Keratinocyte (primary cell): ENCODE results near the gene DST. TPM values are rescaled to one million over a fixed set of nuclear protein-coding genes. Genes with fewer than 3 reads are reported as not detected.

Source experiments
- DNase-seq: peaks from one replicate; pipeline ENCODE4 v3.0.0-alpha.2; 2011; ENCODE audit warnings: low read depth, missing footprints, low spot score
- FAIRE-seq: peaks from 2 replicates; lab custom pipeline; 2011; peaks lifted over from hg19 to GRCh38; lab: Jason Lieb, UNC
- H2AFZ ChIP-seq: 2 replicates; pipeline ENCODE4 v1.6.0; 2012; ENCODE audit warnings: low read length, control low read depth, inconsistent platforms; ENCODE audit not compliant: control insufficient read depth
- H3K27ac ChIP-seq: 2 replicates; pipeline ENCODE4 v1.5.1; 2011; ENCODE audit warnings: low read length; ENCODE audit not compliant: control insufficient read depth, insufficient read depth
- H3K27me3 ChIP-seq: 3 replicates; pipeline ENCODE4 v1.6.0; 2011; ENCODE audit warnings: low read length; ENCODE audit not compliant: control insufficient read depth, insufficient read depth; ENCODE audit errors: extremely low read depth
- H3K36me3 ChIP-seq, 2 experiments: 2 replicates in 1 of 2; 3 replicates in 1 of 2; pipeline ENCODE4 v1.5.1; 2011; ENCODE audit warnings: low read length in 2 of 2, mild to moderate bottlenecking in 1 of 2; ENCODE audit not compliant: control insufficient read depth in 2 of 2, insufficient read depth in 2 of 2; ENCODE audit errors: extremely low read depth in 1 of 2
- H3K4me1 ChIP-seq: 3 replicates; pipeline ENCODE4 v1.5.1; 2011; ENCODE audit warnings: low read length; ENCODE audit not compliant: control insufficient read depth, insufficient read depth; ENCODE audit errors: extremely low read depth
- H3K4me2 ChIP-seq: 3 replicates; pipeline ENCODE4 v1.6.0; 2011; ENCODE audit warnings: low read depth, low read length; ENCODE audit not compliant: control insufficient read depth, insufficient read depth; ENCODE audit errors: extremely low read depth
- H3K4me3 ChIP-seq, 3 experiments: fragments of 200-600 bp in 1 of 3; sonication (generic) in 1 of 3; 2 replicates in 2 of 3; 3 replicates in 1 of 3; pipeline ENCODE4 v1.5.1; 2011 to 2016; ENCODE audit warnings: low read length in 3 of 3, mild to moderate bottlenecking in 3 of 3, control low read depth in 2 of 3, inconsistent platforms in 1 of 3, low read depth in 1 of 3, mixed read lengths in 1 of 3, mixed run types in 1 of 3, moderate library complexity in 1 of 3; ENCODE audit not compliant: control insufficient read depth in 2 of 3, insufficient read depth in 2 of 3; ENCODE audit errors: extremely low read depth in 1 of 3
- H3K79me2 ChIP-seq: 2 replicates; pipeline ENCODE4 v1.6.0; 2012; ENCODE audit warnings: low read length; ENCODE audit not compliant: control insufficient read depth, insufficient read depth
- H3K9ac ChIP-seq: 3 replicates; pipeline ENCODE4 v1.6.0; 2011; ENCODE audit warnings: low read length; ENCODE audit not compliant: control insufficient read depth, insufficient read depth; ENCODE audit errors: extremely low read depth
- H3K9me1 ChIP-seq: 3 replicates; pipeline ENCODE4 v1.6.0; 2011; ENCODE audit warnings: low read length; ENCODE audit not compliant: control insufficient read depth, insufficient read depth; ENCODE audit errors: extremely low read depth
- H3K9me3 ChIP-seq: 2 replicates; pipeline ENCODE4 v1.5.1; 2012; ENCODE audit warnings: low read depth, low read length; ENCODE audit not compliant: control insufficient read depth
- H4K20me1 ChIP-seq: 3 replicates; pipeline ENCODE4 v1.6.0; 2011; ENCODE audit warnings: low read length; ENCODE audit not compliant: control insufficient read depth, insufficient read depth; ENCODE audit errors: extremely low read depth
- EZH2 ChIP-seq: IDR thresholded peaks from one replicate; pipeline ENCODE4 v1.6.1; 2012; ENCODE audit warnings: inconsistent platforms, mild to moderate bottlenecking, low read length, moderate library complexity
- dilution Hi-C: fragments of 300-500 bp; cut with MboI; formaldehyde crosslinking; loops from one replicate; pipeline ENCODE4 v1.7.0; 2020; ENCODE audit warnings: low sequenced_read_pairs; ENCODE audit not compliant: extremely low pct_ligation_motif_present
- polyA plus RNA-seq, 5 experiments: library from polyadenylated mRNA; depleted of rRNA in 3 of 5; stranded (reverse) in 3 of 5; stranded (forward) in 1 of 5; unstranded in 1 of 5; fragments of >200 nt; gene quantifications; 1 replicate in 1 of 5; 2 replicates in 3 of 5; 3 replicates in 1 of 5; pipeline versions ENCODE4 v1.2.1 to v1.2.3, GENCODE V29; 2011 to 2012; ENCODE audit warnings: missing spikeins in 2 of 5, low read depth in 1 of 5, low replicate concordance in 1 of 5
- TF ChIP-seq, protein P1 (sequence below), 3 experiments: IDR thresholded peaks in 1 of 3; conservative IDR thresholded peaks in 1 of 3; optimal IDR thresholded peaks in 1 of 3; 2 replicates in 2 of 3; 3 replicates in 1 of 3; pipeline versions ENCODE3 to v1.5.1; 2011; ENCODE audit warnings: low read length in 3 of 3, mild to moderate bottlenecking in 3 of 3, moderate library complexity in 2 of 3, control low read depth in 1 of 3, inconsistent platforms in 1 of 3; ENCODE audit not compliant: insufficient read depth in 2 of 3; ENCODE audit errors: extremely low read depth in 1 of 3

Gene DST
- polyA plus RNA-seq, 1 donor (not counting 4 experiments of a cell fraction or from before 2014, with no cell fraction given) = 455 TPM

DNA sequence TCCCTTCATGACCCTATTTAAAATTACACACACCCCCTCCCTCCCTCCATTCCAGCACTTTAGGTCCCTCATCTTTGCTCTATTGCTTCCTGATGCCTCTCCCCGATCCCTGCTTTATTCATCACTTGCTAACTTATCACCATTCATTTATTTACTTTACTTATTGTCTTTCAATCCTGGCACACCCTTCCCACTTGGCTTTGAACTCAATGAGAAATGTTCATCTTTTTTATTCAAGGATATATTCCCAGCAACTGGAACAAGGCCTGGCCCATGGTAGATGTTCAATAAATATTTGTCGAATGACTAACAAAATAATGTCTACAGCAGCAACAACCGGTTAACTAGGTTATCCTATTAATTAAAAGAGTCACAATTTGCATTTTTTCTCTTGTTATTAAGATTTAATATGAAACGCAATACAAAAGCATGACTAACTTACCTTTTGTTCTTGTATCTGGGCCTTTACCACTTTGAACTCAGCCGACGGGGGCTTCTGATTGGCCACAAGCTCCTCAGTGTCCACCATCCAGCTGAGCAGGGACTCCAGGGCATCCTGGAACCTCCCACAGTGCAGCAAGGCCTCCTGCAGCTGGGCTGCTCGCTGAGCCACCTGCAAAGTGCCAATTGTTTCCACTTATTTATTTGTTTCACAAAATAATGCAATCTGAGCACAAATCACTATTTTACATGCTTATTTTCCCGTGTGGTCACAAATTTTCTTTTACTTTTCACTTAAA is 107.8 kb downstream of the DST start:
- Histone ChIP-seq H3K4me2 (no peak overlapping the region), H2AFZ (no peak overlapping the region), H3K9me3 (no peaks in the 10 kb centered on the region), H3K4me3 (no peak overlapping the region), H3K27ac (no peak overlapping the region), H3K27me3 (no peaks in the 10 kb centered on the region), H3K9me1 (no peaks in the 10 kb centered on the region), H4K20me1 (no peaks in the 10 kb centered on the region), H3K9ac (no peak overlapping the region), H3K79me2 (peaks cover 12% of the 10 kb centered on the region), H3K36me3 (peaks cover 16 to 27% of the 10 kb centered on the region in 2 experiments), H3K4me1 (peaks cover 18% of the 10 kb centered on the region)
- TF ChIP-seq, protein P1, sequence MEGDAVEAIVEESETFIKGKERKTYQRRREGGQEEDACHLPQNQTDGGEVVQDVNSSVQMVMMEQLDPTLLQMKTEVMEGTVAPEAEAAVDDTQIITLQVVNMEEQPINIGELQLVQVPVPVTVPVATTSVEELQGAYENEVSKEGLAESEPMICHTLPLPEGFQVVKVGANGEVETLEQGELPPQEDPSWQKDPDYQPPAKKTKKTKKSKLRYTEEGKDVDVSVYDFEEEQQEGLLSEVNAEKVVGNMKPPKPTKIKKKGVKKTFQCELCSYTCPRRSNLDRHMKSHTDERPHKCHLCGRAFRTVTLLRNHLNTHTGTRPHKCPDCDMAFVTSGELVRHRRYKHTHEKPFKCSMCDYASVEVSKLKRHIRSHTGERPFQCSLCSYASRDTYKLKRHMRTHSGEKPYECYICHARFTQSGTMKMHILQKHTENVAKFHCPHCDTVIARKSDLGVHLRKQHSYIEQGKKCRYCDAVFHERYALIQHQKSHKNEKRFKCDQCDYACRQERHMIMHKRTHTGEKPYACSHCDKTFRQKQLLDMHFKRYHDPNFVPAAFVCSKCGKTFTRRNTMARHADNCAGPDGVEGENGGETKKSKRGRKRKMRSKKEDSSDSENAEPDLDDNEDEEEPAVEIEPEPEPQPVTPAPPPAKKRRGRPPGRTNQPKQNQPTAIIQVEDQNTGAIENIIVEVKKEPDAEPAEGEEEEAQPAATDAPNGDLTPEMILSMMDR (optimal IDR thresholded peaks at IDR 0.05 in 1 of 3, IDR thresholded peaks at IDR 0.05 in 1 of 3, conservative IDR thresholded peaks at IDR 0.05 in 1 of 3; ENCODE audit: extremely low read depth in 1 of 3, insufficient read depth in 2 of 3, low read length in 3 of 3) = no peak
- DNase-seq (no peak), FAIRE-seq (no peak)
- dilution Hi-C loops = no loop called here

DNA sequence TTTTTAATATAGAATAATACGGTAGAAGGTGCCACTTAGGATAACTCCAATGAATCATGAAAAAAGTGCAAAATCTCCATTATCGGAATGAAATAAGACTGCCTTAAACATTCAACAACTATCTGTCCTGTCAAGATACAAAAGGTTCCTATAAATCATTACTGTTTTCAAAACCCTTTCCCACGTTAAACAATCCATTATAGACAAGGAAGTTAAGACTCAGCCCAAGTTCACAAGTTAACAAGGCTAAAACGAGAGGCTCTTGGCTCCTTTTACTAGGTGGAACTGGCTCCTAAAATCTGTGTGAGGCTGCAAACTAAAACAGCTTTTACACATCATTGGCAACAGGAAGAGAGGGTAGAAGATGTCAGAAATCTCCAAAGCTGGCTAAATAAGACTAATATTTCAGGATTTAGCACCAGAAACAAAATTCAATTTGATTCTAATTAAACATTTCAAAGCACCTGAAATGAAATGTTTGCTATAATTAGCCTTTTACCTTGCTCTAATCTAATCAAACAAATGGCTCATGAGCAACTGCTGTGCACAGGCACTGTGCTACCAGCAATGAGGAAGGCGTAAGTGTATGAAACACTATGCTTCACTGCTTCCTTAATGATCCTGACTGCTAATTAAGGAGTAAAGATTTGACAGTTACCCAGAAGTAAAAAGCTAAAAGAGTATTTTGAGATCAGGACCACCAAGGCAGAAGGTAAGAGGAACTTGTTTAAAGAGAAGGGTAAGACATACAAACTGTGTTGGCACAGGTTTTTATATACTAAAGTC is 109.7 kb downstream of the DST start:
- Histone ChIP-seq H3K4me1 (peaks cover 8% of the 10 kb centered on the region), H3K9me1 (no peaks in the 10 kb centered on the region), H4K20me1 (no peaks in the 10 kb centered on the region), H2AFZ (no peak overlapping the region), H3K9me3 (no peaks in the 10 kb centered on the region), H3K27me3 (no peaks in the 10 kb centered on the region), H3K4me2 (no peak overlapping the region), H3K79me2 (peaks cover 5% of the 10 kb centered on the region), H3K4me3 (no peak overlapping the region), H3K9ac (no peak overlapping the region), H3K36me3 (peaks cover 20 to 32% of the 10 kb centered on the region in 2 experiments), H3K27ac (no peak overlapping the region)
- TF ChIP-seq EZH2 = no peak
- TF ChIP-seq, protein P1 (optimal IDR thresholded peaks at IDR 0.05 in 1 of 3, IDR thresholded peaks at IDR 0.05 in 1 of 3, conservative IDR thresholded peaks at IDR 0.05 in 1 of 3; ENCODE audit: extremely low read depth in 1 of 3, insufficient read depth in 2 of 3, low read length in 3 of 3) = no peak
- FAIRE-seq = no peak
- dilution Hi-C loops = no loop called here
- no peak for DNase-seq
